ENCODE measurements around the gene JOSD1.
A peak's percentile ranks its signal among the peaks of the same experiment; 100 is the strongest.

Gene JOSD1

GRCh38 chr22:38710866-38711265, 10.1 kb upstream of the JOSD1 start:
- Mint-ChIP-seq H3K36me3 (ENCODE audit: low read depth) (peaks cover 73% of the 10 kb centered on the region), H3K27me3 (no peaks in the 10 kb centered on the region), H3K9me3 (no peaks in the 10 kb centered on the region), H3K4me3 (no peak overlapping the region), H3K27ac (peak overlapping the region; percentile 61), H3K4me1 (ENCODE audit: low read depth) (peaks cover 80% of the 10 kb centered on the region)

- H3K9me3 Mint-ChIP-seq, result no peaks in the 10 kb centered on the region
- no peaks in the 10 kb centered on the region for H3K27me3 Mint-ChIP-seq
- H3K36me3 Mint-ChIP-seq (ENCODE audit: low read depth), result peaks cover 69% of the 10 kb centered on the region
- no peak overlapping the region for H3K27ac Mint-ChIP-seq
- peaks cover 82% of the 10 kb centered on the region for H3K4me1 Mint-ChIP-seq (ENCODE audit: low read depth)
- no peak overlapping the region for H3K4me3 Mint-ChIP-seq
These were observed 9.6 kb upstream of the JOSD1 start for GRCh38 chr22:38710351-38710750.

- Mint-ChIP-seq H3K4me3 (peak overlapping the region; percentile 37), H3K27me3 (no peaks in the 10 kb centered on the region), H3K4me1 (ENCODE audit: low read depth) (peaks cover 84% of the 10 kb centered on the region), H3K27ac (no peak overlapping the region), H3K9me3 (no peaks in the 10 kb centered on the region), H3K36me3 (ENCODE audit: low read depth) (peaks cover 63% of the 10 kb centered on the region)
These were observed 8.6 kb upstream of the JOSD1 start for GRCh38 chr22:38709306-38709705.

GRCh38 chr22:38707984-38708383, 7.2 kb upstream of the JOSD1 start:
- Mint-ChIP-seq H3K4me3 (peak overlapping the region; percentile 91), H3K27ac (peak overlapping the region; percentile 26), H3K4me1 (ENCODE audit: low read depth) (peaks cover 80% of the 10 kb centered on the region), H3K27me3 (no peaks in the 10 kb centered on the region), H3K36me3 (ENCODE audit: low read depth) (peaks cover 55% of the 10 kb centered on the region), H3K9me3 (no peaks in the 10 kb centered on the region)

GRCh38 chr22:38707346-38707745, 6.6 kb upstream of the JOSD1 start:
- Mint-ChIP-seq H3K27me3 (no peaks in the 10 kb centered on the region), H3K4me1 (ENCODE audit: low read depth) (peaks cover 74% of the 10 kb centered on the region), H3K36me3 (ENCODE audit: low read depth) (peaks cover 52% of the 10 kb centered on the region), H3K9me3 (no peaks in the 10 kb centered on the region), H3K27ac (peak overlapping the region; percentile 86), H3K4me3 (peak overlapping the region; percentile 91)

GRCh38 chr22:38706901-38707195, 6.1 kb upstream of the JOSD1 start:
- no peaks in the 10 kb centered on the region for H3K27me3 Mint-ChIP-seq
- H3K4me1 Mint-ChIP-seq (ENCODE audit: low read depth), result peaks cover 70% of the 10 kb centered on the region
- no peaks in the 10 kb centered on the region for H3K9me3 Mint-ChIP-seq
- peak overlapping the region; percentile 91 for H3K4me3 Mint-ChIP-seq
- peaks cover 47% of the 10 kb centered on the region for H3K36me3 Mint-ChIP-seq (ENCODE audit: low read depth)
- H3K27ac Mint-ChIP-seq, result peak overlapping the region; percentile 86

- H3K4me1 Mint-ChIP-seq (ENCODE audit: low read depth), result peaks cover 71% of the 10 kb centered on the region
- H3K9me3 Mint-ChIP-seq, result no peaks in the 10 kb centered on the region
- peaks cover 46% of the 10 kb centered on the region for H3K36me3 Mint-ChIP-seq (ENCODE audit: low read depth)
- peak overlapping the region; percentile 86 for H3K27ac Mint-ChIP-seq
- H3K4me3 Mint-ChIP-seq, result peak overlapping the region; percentile 91
- no peaks in the 10 kb centered on the region for H3K27me3 Mint-ChIP-seq
These were observed 5.6 kb upstream of the JOSD1 start for GRCh38 chr22:38706101-38706900.

GRCh38 chr22:38705235-38706100, 4.7 kb upstream of the JOSD1 start, which contains the start of gene GTPBP1:
TSS of gene GTPBP1 (plus strand) at chr22:38705944. CDS start at chr22:38705956, 12 bp downstream.
- Mint-ChIP-seq H3K36me3 (ENCODE audit: low read depth) (peaks cover 37% of the 10 kb centered on the region), H3K9me3 (no peaks in the 10 kb centered on the region), H3K27me3 (no peaks in the 10 kb centered on the region), H3K27ac (peak within 1 kb of the TSS; percentile 98), H3K4me3 (peak within 1 kb of the TSS; percentile 91), H3K4me1 (ENCODE audit: low read depth) (peaks cover 64% of the 10 kb centered on the region)

- Mint-ChIP-seq H3K27ac (peak overlapping the region; percentile 98), H3K9me3 (no peaks in the 10 kb centered on the region), H3K4me1 (ENCODE audit: low read depth) (peaks cover 59% of the 10 kb centered on the region), H3K36me3 (ENCODE audit: low read depth) (peaks cover 34% of the 10 kb centered on the region), H3K27me3 (no peaks in the 10 kb centered on the region), H3K4me3 (peak overlapping the region; percentile 89)
These were observed 4.0 kb upstream of the JOSD1 start for GRCh38 chr22:38704654-38705234.

GRCh38 chr22:38700270-38700788, 414 bp downstream of the JOSD1 start:
- Mint-ChIP-seq H3K4me3 (peak overlapping the region; percentile 86), H3K27me3 (no peaks in the 10 kb centered on the region), H3K9me3 (no peaks in the 10 kb centered on the region), H3K36me3 (ENCODE audit: low read depth) (peaks cover 38% of the 10 kb centered on the region), H3K4me1 (ENCODE audit: low read depth) (peaks cover 69% of the 10 kb centered on the region), H3K27ac (peak overlapping the region; percentile 94)

- Mint-ChIP-seq H3K27ac (peak overlapping the region; percentile 94), H3K36me3 (ENCODE audit: low read depth) (peaks cover 44% of the 10 kb centered on the region), H3K9me3 (no peaks in the 10 kb centered on the region), H3K4me1 (ENCODE audit: low read depth) (peaks cover 69% of the 10 kb centered on the region), H3K27me3 (no peaks in the 10 kb centered on the region), H3K4me3 (peak overlapping the region; percentile 86)
These were observed 959 bp downstream of the JOSD1 start for GRCh38 chr22:38699784-38700183.

- Mint-ChIP-seq H3K27ac (peak overlapping the region; percentile 94), H3K36me3 (ENCODE audit: low read depth) (peaks cover 50% of the 10 kb centered on the region), H3K4me3 (peak overlapping the region; percentile 86), H3K27me3 (no peaks in the 10 kb centered on the region), H3K9me3 (no peaks in the 10 kb centered on the region), H3K4me1 (ENCODE audit: low read depth) (peaks cover 70% of the 10 kb centered on the region)
These were observed 1.6 kb downstream of the JOSD1 start for GRCh38 chr22:38699143-38699542.

- Mint-ChIP-seq H3K9me3 (no peaks in the 10 kb centered on the region), H3K27ac (peak overlapping the region; percentile 94), H3K36me3 (ENCODE audit: low read depth) (peaks cover 54% of the 10 kb centered on the region), H3K4me3 (peak overlapping the region; percentile 86), H3K4me1 (ENCODE audit: low read depth) (peaks cover 65% of the 10 kb centered on the region), H3K27me3 (no peaks in the 10 kb centered on the region)
These were observed 2.2 kb downstream of the JOSD1 start for GRCh38 chr22:38698407-38699094.

- Mint-ChIP-seq H3K27ac (peak overlapping the region; percentile 86), H3K4me3 (peak overlapping the region; percentile 86), H3K9me3 (no peaks in the 10 kb centered on the region), H3K36me3 (ENCODE audit: low read depth) (peaks cover 63% of the 10 kb centered on the region), H3K27me3 (no peaks in the 10 kb centered on the region), H3K4me1 (ENCODE audit: low read depth) (peaks cover 69% of the 10 kb centered on the region)
These were observed 3.2 kb downstream of the JOSD1 start for GRCh38 chr22:38697425-38698089.
